Thoracic aorta (tissue), 2 donors: ENCODE data around the gene FAM111A. TPM values are rescaled to one million over a fixed set of nuclear protein-coding genes. Genes with fewer than 3 reads are reported as not detected.

Experiments
- ATAC-seq: fragments of 150-250 bp; one replicate; pipeline ENCODE4 v1.8.0; 2017; ENCODE audit warnings: low read depth; ENCODE audit not compliant: insufficient number of reproducible peaks, low FRiP score
- DNase-seq: peaks from one replicate; pipeline ENCODE4 v3.0.0-alpha.2; 2020; ENCODE audit warnings: low spot score
- H3K27ac ChIP-seq, 2 donors: fragments of 200-600 bp; sonication (generic); 1 replicate in 1 of 2; 2 replicates in 1 of 2; pipeline ENCODE4 v1.5.1; 2016; ENCODE audit warnings: mild to moderate bottlenecking in 2 of 2, moderate library complexity in 2 of 2
- H3K27me3 ChIP-seq: fragments of 200-600 bp; sonication (generic); replicated peaks from 2 replicates; pipeline ENCODE4 v1.6.0; 2016; ENCODE audit warnings: mild to moderate bottlenecking; ENCODE audit not compliant: insufficient read depth
- H3K36me3 ChIP-seq: fragments of 200-600 bp; sonication (generic); one replicate; pipeline ENCODE4 v1.5.1; 2016
- H3K4me1 ChIP-seq, 2 donors: fragments of 200-600 bp; sonication (generic); 1 replicate in 1 of 2; 2 replicates in 1 of 2; pipeline versions ENCODE4 v1.5.1 to v1.6.0; 2016; ENCODE audit warnings: low read depth in 2 of 2, mild to moderate bottlenecking in 1 of 2; ENCODE audit not compliant: control insufficient read depth in 1 of 2
- H3K4me3 ChIP-seq: fragments of 200-600 bp; sonication (generic); 2 replicates; pipeline ENCODE4 v1.5.1; 2016; ENCODE audit warnings: mild to moderate bottlenecking
- H3K9me3 ChIP-seq: fragments of 200-600 bp; sonication (generic); 2 replicates; pipeline ENCODE4 v1.5.1; 2016
- CTCF ChIP-seq: fragments of 200-600 bp; sonication (generic); IDR thresholded peaks from one replicate; pipeline ENCODE4 v1.5.1; 2019; ENCODE audit warnings: antibody characterized with exemption
- total RNA-seq, 2 donors: library from RNA; depleted of rRNA; stranded (reverse); fragments of >200 nt; gene quantifications; one replicate each; pipeline versions ENCODE4 v1.1.0 to v1.2.3, GENCODE V29; 2016

Gene FAM111A
- total RNA-seq, 2 donors from 2014 or later: 23.6 to 35.6 TPM

GRCh38 chr11:59196777-59197176 is 54.1 kb downstream of the FAM111A start:
- Histone ChIP-seq H3K27ac (no peak overlapping the region), H3K27me3 (no peaks in the 10 kb centered on the region), H3K4me1 (peaks cover 3 to 36% of the 10 kb centered on the region in 2 donors), H3K36me3 (no peaks in the 10 kb centered on the region), H3K9me3 (no peaks in the 10 kb centered on the region), H3K4me3 (no peak overlapping the region)
- ATAC-seq (no peak), DNase-seq (no peak)
- no peak for TF ChIP-seq CTCF

GRCh38 chr11:59197991-59198390 is 55.3 kb downstream of the FAM111A start:
- Histone ChIP-seq H3K9me3 (no peaks in the 10 kb centered on the region), H3K4me1 (peaks cover 3 to 36% of the 10 kb centered on the region in 2 donors), H3K36me3 (no peaks in the 10 kb centered on the region), H3K4me3 (no peak overlapping the region), H3K27me3 (no peaks in the 10 kb centered on the region), H3K27ac (no peak overlapping the region)
- ATAC-seq (peak; percentile 65), DNase-seq (peak; percentile 71)
- TF ChIP-seq CTCF: no peak

GRCh38 chr11:59198726-59199125 is 56.1 kb downstream of the FAM111A start:
- ATAC-seq (no peak), DNase-seq (no peak)
- H3K4me3 ChIP-seq: no peak overlapping the region
- H3K36me3 ChIP-seq: no peaks in the 10 kb centered on the region
- H3K4me1 ChIP-seq: peaks cover 3 to 36% of the 10 kb centered on the region in 2 donors
- H3K27ac ChIP-seq: peak overlapping the region in 1 of 2 donors; percentile 16
- no peaks in the 10 kb centered on the region for H3K27me3 ChIP-seq
- H3K9me3 ChIP-seq: no peaks in the 10 kb centered on the region
- no peak for TF ChIP-seq CTCF

GRCh38 chr11:59199546-59200422 is 57.1 kb downstream of the FAM111A start:
- no peaks in the 10 kb centered on the region for H3K36me3 ChIP-seq
- peaks cover 3 to 36% of the 10 kb centered on the region in 2 donors for H3K4me1 ChIP-seq
- no peaks in the 10 kb centered on the region for H3K9me3 ChIP-seq
- no peaks in the 10 kb centered on the region for H3K27me3 ChIP-seq
- DNase-seq (no peak), ATAC-seq (no peak)
- H3K4me3 ChIP-seq: no peak overlapping the region
- H3K27ac ChIP-seq: peak overlapping the region in 1 of 2 donors; percentile 16
- TF ChIP-seq CTCF: no peak

GRCh38 chr11:59200423-59200746 is 57.7 kb downstream of the FAM111A start:
- H3K4me1 ChIP-seq: peaks cover 3 to 36% of the 10 kb centered on the region in 2 donors
- no peaks in the 10 kb centered on the region for H3K9me3 ChIP-seq
- no peak overlapping the region for H3K4me3 ChIP-seq
- no peak for DNase-seq
- H3K27me3 ChIP-seq: no peaks in the 10 kb centered on the region
- no peaks in the 10 kb centered on the region for H3K36me3 ChIP-seq
- peak overlapping the region in 1 of 2 donors; percentile 16 for H3K27ac ChIP-seq
- no peak for TF ChIP-seq CTCF
- no peak for ATAC-seq
